PC-9 (cell line): Measurements from ENCODE around the gene YWHAH.

Source experiments
- EZH2 ChIP-seq: fragments of 200-600 bp; sonication (generic); IDR thresholded peaks from 2 replicates; pipeline ENCODE4 v1.8.0; 2017; ENCODE audit warnings: antibody characterized with exemption, low read depth
- TF ChIP-seq, protein P1 (sequence below): fragments of 200-600 bp; sonication (generic); conservative IDR thresholded peaks from 2 replicates; pipeline ENCODE4 v1.6.1; 2017; ENCODE audit warnings: mixed run types, antibody characterized with exemption, mild to moderate bottlenecking, moderate library complexity

DNA sequence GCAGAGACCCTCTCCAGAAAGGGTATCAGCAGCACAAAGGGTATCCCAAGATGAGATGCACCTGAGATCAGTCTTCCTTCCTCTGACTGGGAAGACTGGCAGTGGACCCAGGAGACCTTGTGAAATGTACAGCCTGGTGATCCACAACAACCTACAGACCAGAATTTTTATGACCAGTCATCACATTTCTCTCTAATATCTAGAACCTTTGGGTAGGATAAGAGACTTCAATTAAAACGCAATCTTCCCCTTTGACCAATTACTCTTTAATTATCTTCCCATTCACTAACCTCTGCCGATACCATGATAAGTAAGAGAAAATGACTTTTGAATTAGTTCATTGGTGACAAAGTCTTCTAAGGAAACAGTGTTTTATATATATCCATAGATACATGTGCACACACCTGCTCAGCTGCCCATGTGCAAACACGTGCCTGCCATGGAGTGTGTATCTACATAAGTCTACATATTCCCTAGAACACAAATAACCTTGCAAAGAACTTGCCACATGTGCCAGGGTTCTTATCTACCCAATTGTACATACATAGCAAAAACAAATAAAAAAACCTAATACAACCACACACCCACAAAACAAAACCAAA lies 54.5 kb downstream of the YWHAH start:
- TF ChIP-seq, protein P1, sequence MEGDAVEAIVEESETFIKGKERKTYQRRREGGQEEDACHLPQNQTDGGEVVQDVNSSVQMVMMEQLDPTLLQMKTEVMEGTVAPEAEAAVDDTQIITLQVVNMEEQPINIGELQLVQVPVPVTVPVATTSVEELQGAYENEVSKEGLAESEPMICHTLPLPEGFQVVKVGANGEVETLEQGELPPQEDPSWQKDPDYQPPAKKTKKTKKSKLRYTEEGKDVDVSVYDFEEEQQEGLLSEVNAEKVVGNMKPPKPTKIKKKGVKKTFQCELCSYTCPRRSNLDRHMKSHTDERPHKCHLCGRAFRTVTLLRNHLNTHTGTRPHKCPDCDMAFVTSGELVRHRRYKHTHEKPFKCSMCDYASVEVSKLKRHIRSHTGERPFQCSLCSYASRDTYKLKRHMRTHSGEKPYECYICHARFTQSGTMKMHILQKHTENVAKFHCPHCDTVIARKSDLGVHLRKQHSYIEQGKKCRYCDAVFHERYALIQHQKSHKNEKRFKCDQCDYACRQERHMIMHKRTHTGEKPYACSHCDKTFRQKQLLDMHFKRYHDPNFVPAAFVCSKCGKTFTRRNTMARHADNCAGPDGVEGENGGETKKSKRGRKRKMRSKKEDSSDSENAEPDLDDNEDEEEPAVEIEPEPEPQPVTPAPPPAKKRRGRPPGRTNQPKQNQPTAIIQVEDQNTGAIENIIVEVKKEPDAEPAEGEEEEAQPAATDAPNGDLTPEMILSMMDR: no peak
- TF ChIP-seq EZH2: no peak
